HepG2 (cell line): ENCODE data around the gene ETFA.

ENCODE experiments used
- CTCF ChIP-seq: sonication (generic); formaldehyde crosslinking; IDR thresholded peaks from 2 replicates; pipeline ENCODE4 v1.5.0; 2020; ENCODE audit warnings: mild to moderate bottlenecking, missing genetic modification reagents, moderate library complexity
- SETDB1 ChIP-seq: sonication (generic); formaldehyde crosslinking; IDR thresholded peaks from 2 replicates; pipeline ENCODE4 v1.5.1; 2020; ENCODE audit warnings: missing genetic modification reagents, mild to moderate bottlenecking, borderline replicate concordance
- TF ChIP-seq, protein P1 (sequence below): sonication (generic); formaldehyde crosslinking; IDR thresholded peaks from 2 replicates; pipeline ENCODE4 v1.8.0; 2022; ENCODE audit warnings: mild to moderate bottlenecking, missing genetic modification reagents, borderline replicate concordance

DNA sequence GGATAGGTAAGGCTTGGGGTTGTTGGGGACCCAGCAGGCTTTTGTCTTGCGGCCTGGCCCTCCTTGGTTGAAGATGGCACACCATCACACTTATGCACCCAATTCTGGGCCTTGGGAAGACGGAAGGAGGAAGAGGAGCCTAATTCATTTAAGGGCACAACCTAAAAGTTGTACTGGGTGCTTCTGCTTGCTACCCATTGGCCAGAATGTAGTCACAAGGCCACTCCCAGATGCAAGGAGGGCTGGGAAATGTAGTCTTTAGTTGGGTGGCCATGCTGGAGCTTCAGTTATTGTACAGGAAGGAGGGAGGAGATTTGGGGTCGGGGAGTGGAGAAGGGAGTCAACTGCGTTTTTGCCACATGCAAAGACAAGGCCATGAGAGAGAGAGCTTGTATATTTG lies 142.3 kb downstream of the ETFA start:
- no peak for TF ChIP-seq CTCF (CRISPR knock-in tag)
- TF ChIP-seq SETDB1 (CRISPR knock-in tag): no peak
- TF ChIP-seq, protein P1, sequence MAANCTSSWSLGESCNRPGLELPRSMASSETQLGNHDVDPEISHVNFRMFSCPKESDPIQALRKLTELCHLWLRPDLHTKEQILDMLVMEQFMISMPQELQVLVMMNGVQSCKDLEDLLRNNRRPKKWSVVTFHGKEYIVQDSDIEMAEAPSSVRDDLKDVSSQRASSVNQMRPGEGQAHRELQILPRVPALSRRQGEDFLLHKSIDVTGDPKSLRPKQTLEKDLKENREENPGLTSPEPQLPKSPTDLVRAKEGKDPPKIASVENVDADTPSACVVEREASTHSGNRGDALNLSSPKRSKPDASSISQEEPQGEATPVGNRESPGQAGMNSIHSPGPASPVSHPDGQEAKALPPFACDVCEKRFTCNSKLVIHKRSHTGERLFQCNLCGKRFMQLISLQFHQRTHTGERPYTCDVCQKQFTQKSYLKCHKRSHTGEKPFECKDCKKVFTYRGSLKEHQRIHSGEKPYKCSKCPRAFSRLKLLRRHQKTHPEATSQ (CRISPR knock-in tag): no peak
